ENCODE results near the gene WWOX. TPM values are rescaled to one million over a fixed set of nuclear protein-coding genes. Genes with fewer than 3 reads are reported as not detected.

Gene WWOX
- total RNA-seq, 1 experiment from 2014 or later, result 79.9 TPM

GRCh38 chr16:78980825-78981224 is 881.4 kb downstream of the WWOX start:
- POLR2A ChIA-PET (ENCODE audit: low non-redundant PET), result no interaction called here
- peaks cover 5% of the 10 kb centered on the region for H3K4me1 ChIP-seq (ENCODE audit: insufficient read depth, low read length, poor library complexity, severe bottlenecking)
- no peaks in the 10 kb centered on the region for H3K27me3 ChIP-seq (replicated peaks; ENCODE audit: insufficient read depth, low read depth, low read length, poor library complexity)
- no peak overlapping the region for H3K4me3 ChIP-seq (ENCODE audit: low read depth, low read length, poor library complexity, severe bottlenecking)
- no peaks in the 10 kb centered on the region for H3K9me3 ChIP-seq (ENCODE audit: low read depth, low read length, poor library complexity, severe bottlenecking)
- BruUV-seq (replicated peaks), result no TSS peak
- no peak overlapping the region for H3K27ac ChIP-seq (ENCODE audit: low read depth, low read length, poor library complexity, severe bottlenecking)
- intact Hi-C loops (cut with micrococcal nuclease; ENCODE audit: unreplicated experiment), result no loop called here
- H3K36me3 ChIP-seq (ENCODE audit: insufficient read depth, low read length, poor library complexity, severe bottlenecking), result no peaks in the 10 kb centered on the region
- CTCF ChIA-PET, result no interaction called here
- no peak for DNase-seq (ENCODE audit: low spot score)
- no peak for TF ChIP-seq EZH2 (IDR thresholded peaks at IDR 0.05; ENCODE audit: borderline replicate concordance, low read depth, low read length, poor library complexity, severe bottlenecking)
- TF ChIP-seq CTCF (conservative IDR thresholded peaks at IDR 0.05; ENCODE audit: low read depth, low read length), result no peak

- Histone ChIP-seq H3K9me3 (ENCODE audit: low read depth, low read length, poor library complexity, severe bottlenecking) (no peaks in the 10 kb centered on the region), H3K4me1 (ENCODE audit: insufficient read depth, low read length, poor library complexity, severe bottlenecking) (peaks cover 5% of the 10 kb centered on the region), H3K27me3 (replicated peaks; ENCODE audit: insufficient read depth, low read depth, low read length, poor library complexity) (no peaks in the 10 kb centered on the region), H3K36me3 (ENCODE audit: insufficient read depth, low read length, poor library complexity, severe bottlenecking) (no peaks in the 10 kb centered on the region), H3K4me3 (ENCODE audit: low read depth, low read length, poor library complexity, severe bottlenecking) (no peak overlapping the region), H3K27ac (ENCODE audit: low read depth, low read length, poor library complexity, severe bottlenecking) (no peak overlapping the region)
- ChIA-PET CTCF (no interaction called here), POLR2A (ENCODE audit: low non-redundant PET) (no interaction called here)
- TF ChIP-seq CTCF (conservative IDR thresholded peaks at IDR 0.05; ENCODE audit: low read depth, low read length) (no peak), EZH2 (IDR thresholded peaks at IDR 0.05; ENCODE audit: borderline replicate concordance, low read depth, low read length, poor library complexity, severe bottlenecking) (no peak)
- intact Hi-C loops (cut with micrococcal nuclease; ENCODE audit: unreplicated experiment), result no loop called here
- BruUV-seq (replicated peaks), result no TSS peak
- no peak for DNase-seq (ENCODE audit: low spot score)
These were observed 882.8 kb downstream of the WWOX start for GRCh38 chr16:78982096-78982744.

GRCh38 chr16:78984324-78984723 is 884.9 kb downstream of the WWOX start:
- Histone ChIP-seq H3K36me3 (ENCODE audit: insufficient read depth, low read length, poor library complexity, severe bottlenecking) (no peaks in the 10 kb centered on the region), H3K27ac (ENCODE audit: low read depth, low read length, poor library complexity, severe bottlenecking) (no peak overlapping the region), H3K27me3 (replicated peaks; ENCODE audit: insufficient read depth, low read depth, low read length, poor library complexity) (no peaks in the 10 kb centered on the region), H3K9me3 (ENCODE audit: low read depth, low read length, poor library complexity, severe bottlenecking) (no peaks in the 10 kb centered on the region), H3K4me1 (ENCODE audit: insufficient read depth, low read length, poor library complexity, severe bottlenecking) (peaks cover 5% of the 10 kb centered on the region), H3K4me3 (ENCODE audit: low read depth, low read length, poor library complexity, severe bottlenecking) (no peak overlapping the region)
- intact Hi-C loops (cut with micrococcal nuclease; ENCODE audit: unreplicated experiment), result no loop called here
- no peak for DNase-seq (ENCODE audit: low spot score)
- TF ChIP-seq CTCF (conservative IDR thresholded peaks at IDR 0.05; ENCODE audit: low read depth, low read length) (no peak), EZH2 (IDR thresholded peaks at IDR 0.05; ENCODE audit: borderline replicate concordance, low read depth, low read length, poor library complexity, severe bottlenecking) (no peak)
- CTCF ChIA-PET, result no interaction called here
- POLR2A ChIA-PET (ENCODE audit: low non-redundant PET), result no interaction called here
- no TSS peak for BruUV-seq (replicated peaks)

All from A673 (cell line).